Left lung (tissue), 10 donors: ENCODE measurements around the gene ZNF518A. TPM values are rescaled to one million over a fixed set of nuclear protein-coding genes. Genes with fewer than 3 reads are reported as not detected.

Experiments used
- ATAC-seq: fragments of 200-7000 bp; cut with Tn5 transposase; one replicate; pipeline ENCODE4 v1.9.1; 2020; ENCODE audit warnings: moderate library complexity
- DNase-seq, 4 donors: peaks; one replicate each; pipeline ENCODE4 v3.0.0-alpha.2; 2013 to 2020
- H3K27ac ChIP-seq, 2 donors: fragments of 200-600 bp; sonication (generic) in 1 of 2; one replicate each; pipeline versions ENCODE4 v1.5.0 to v1.8.0; 2020 to 2021
- H3K27me3 ChIP-seq, 2 donors: fragments of 200-600 bp; sonication (generic) in 1 of 2; one replicate each; pipeline versions ENCODE4 v1.5.0 to v1.8.0; 2020 to 2021
- H3K36me3 ChIP-seq, 2 donors: fragments of 200-600 bp; sonication (generic) in 1 of 2; one replicate each; pipeline versions ENCODE4 v1.5.0 to v1.8.0; 2020 to 2021
- H3K4me1 ChIP-seq, 2 donors: fragments of 200-600 bp; one replicate each; pipeline ENCODE4 v1.8.0; 2021
- H3K4me3 ChIP-seq, 2 donors: fragments of 200-600 bp; sonication (generic) in 1 of 2; one replicate each; pipeline versions ENCODE4 v1.5.0 to v1.8.0; 2020 to 2021; ENCODE audit warnings: mild to moderate bottlenecking in 1 of 2
- H3K9me3 ChIP-seq, 2 donors: fragments of 200-600 bp; sonication (generic) in 1 of 2; one replicate each; pipeline versions ENCODE4 v1.5.0 to v1.8.0; 2020 to 2021
- intact Hi-C, 2 donors: fragments of 100-400 bp; cut with DNase I; formaldehyde crosslinking; loops; one replicate each; pipeline versions ENCODE4 v1.11.2 to v1.14.2; 2022
- polyA plus RNA-seq, 6 donors: library from polyadenylated mRNA; unstranded; fragments of 120-200 nt; gene quantifications; one replicate each; pipeline ENCODE4 v1.2.1, GENCODE V29; 2013; ENCODE audit not compliant: insufficient read length in 6 of 6
- total RNA-seq, 2 donors: library from RNA; stranded (reverse); fragmentation: NEBNext Ultra II Directional; extraction: Animal tissue kit (Norgen Biotek cat#: 25700); gene quantifications; one replicate each; pipeline ENCODE4 v1.2.1, GENCODE V29; 2021
- TF ChIP-seq, protein P1 (sequence below), 2 donors: fragments of 200-600 bp; sonication (generic) in 1 of 2; IDR thresholded peaks; one replicate each; pipeline versions ENCODE4 v1.5.0 to v1.8.0; 2021; ENCODE audit warnings: antibody characterized with exemption in 2 of 2
- donor health status: DM: no; HTN: yes; CAD: no.
- donor health status: DM: no; HTN: no; CAD: no.

Gene ZNF518A
- total and polyA plus RNA-seq, 8 donors, result 19.5 to 55.1 (median 49.2) TPM

DNA sequence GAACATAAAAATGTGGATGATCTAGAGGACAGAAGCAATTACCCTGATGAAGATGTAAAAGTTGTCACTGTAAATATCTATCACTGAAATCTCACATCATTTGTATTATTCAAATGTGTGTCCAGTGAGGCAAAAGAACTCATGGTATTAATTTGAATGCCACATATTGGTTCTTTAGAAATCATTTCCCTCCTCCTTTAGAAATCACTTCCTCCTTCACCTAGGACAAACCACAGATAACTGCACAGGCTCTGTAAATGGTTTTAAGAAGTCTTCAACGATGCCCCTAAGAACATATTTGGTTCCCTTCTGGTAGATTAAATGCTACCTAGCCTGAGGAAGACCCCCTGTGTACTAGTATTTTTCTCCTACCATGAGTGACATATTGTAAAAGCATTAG, 33.1 kb upstream of the ZNF518A start:
- no peak for DNase-seq

DNA sequence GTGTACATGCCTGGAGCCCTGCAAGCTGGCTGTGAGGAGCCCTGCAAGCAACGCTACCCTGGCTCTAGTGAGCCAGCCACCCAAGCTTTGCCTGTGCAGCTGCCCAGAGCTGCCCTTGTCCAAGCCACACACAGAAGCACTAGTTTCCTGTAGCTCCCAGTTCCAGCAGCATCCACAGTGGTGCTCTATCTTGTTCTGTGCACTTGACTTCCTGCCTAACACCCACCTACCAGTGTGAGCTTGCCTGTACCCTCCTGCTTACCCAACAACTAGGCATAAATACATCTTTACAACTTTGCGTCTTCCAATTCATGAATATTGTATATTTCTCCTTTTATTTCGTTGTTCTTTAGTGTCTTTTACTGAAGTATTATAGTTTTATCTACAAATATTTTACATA, 32.2 kb upstream of the ZNF518A start:
- ATAC-seq, result no peak
- Histone ChIP-seq H3K27me3 (peaks cover 55 to 100% of the 10 kb centered on the region in 2 donors), H3K4me1 (no peaks in the 10 kb centered on the region), H3K36me3 (no peaks in the 10 kb centered on the region), H3K27ac (no peak overlapping the region), H3K9me3 (no peaks in the 10 kb centered on the region), H3K4me3 (no peak overlapping the region)
- DNase-seq, result no peak
- TF ChIP-seq, protein P1, sequence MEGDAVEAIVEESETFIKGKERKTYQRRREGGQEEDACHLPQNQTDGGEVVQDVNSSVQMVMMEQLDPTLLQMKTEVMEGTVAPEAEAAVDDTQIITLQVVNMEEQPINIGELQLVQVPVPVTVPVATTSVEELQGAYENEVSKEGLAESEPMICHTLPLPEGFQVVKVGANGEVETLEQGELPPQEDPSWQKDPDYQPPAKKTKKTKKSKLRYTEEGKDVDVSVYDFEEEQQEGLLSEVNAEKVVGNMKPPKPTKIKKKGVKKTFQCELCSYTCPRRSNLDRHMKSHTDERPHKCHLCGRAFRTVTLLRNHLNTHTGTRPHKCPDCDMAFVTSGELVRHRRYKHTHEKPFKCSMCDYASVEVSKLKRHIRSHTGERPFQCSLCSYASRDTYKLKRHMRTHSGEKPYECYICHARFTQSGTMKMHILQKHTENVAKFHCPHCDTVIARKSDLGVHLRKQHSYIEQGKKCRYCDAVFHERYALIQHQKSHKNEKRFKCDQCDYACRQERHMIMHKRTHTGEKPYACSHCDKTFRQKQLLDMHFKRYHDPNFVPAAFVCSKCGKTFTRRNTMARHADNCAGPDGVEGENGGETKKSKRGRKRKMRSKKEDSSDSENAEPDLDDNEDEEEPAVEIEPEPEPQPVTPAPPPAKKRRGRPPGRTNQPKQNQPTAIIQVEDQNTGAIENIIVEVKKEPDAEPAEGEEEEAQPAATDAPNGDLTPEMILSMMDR (IDR thresholded peaks at IDR 0.05), result no peak
- intact Hi-C loops, result no loop called here

More for the DNA sequence above, 33.1 kb upstream of the ZNF518A start:
- TF ChIP-seq, protein P1 (IDR thresholded peaks at IDR 0.05), result no peak
- no peak for ATAC-seq
- H3K36me3 ChIP-seq, result no peaks in the 10 kb centered on the region
- H3K27me3 ChIP-seq, result peaks cover 61 to 100% of the 10 kb centered on the region in 2 donors
- no peaks in the 10 kb centered on the region for H3K4me1 ChIP-seq
- H3K9me3 ChIP-seq, result no peaks in the 10 kb centered on the region
- H3K27ac ChIP-seq, result no peak overlapping the region
- H3K4me3 ChIP-seq, result no peak overlapping the region
- intact Hi-C loops, result no loop called here

DNA sequence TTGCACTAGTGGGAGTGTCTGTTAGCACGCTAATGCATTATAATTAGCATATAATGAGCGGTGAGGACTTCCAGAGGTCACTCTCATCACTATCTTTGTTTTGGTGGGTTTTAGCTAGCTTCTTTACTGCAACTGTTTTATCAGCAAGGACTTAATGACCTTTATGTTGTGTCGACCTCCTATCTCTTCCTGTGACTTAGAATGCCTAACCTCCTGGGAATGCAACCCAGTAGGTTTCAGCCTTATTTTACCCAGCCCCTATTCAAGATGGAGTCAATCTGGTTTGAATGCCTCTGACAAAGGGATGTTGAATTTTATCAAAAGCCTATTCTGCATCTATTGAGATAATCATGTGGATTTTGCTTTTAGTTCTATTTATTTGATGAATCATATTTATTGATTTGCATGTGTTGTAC, 22.5 kb upstream of the ZNF518A start:
- H3K36me3 ChIP-seq, result no peaks in the 10 kb centered on the region
- no peaks in the 10 kb centered on the region for H3K9me3 ChIP-seq
- TF ChIP-seq, protein P1 (IDR thresholded peaks at IDR 0.05), result no peak
- intact Hi-C loops, result no loop called here
- no peaks in the 10 kb centered on the region for H3K4me1 ChIP-seq
- peaks cover 50 to 87% of the 10 kb centered on the region in 2 donors for H3K27me3 ChIP-seq
- H3K4me3 ChIP-seq, result no peak overlapping the region
- ATAC-seq (no peak), DNase-seq (no peak)
- H3K27ac ChIP-seq, result no peak overlapping the region

- DNase-seq (no peak), ATAC-seq (no peak)
- Histone ChIP-seq H3K27ac (no peak overlapping the region), H3K27me3 (peaks cover 74 to 95% of the 10 kb centered on the region in 2 donors), H3K36me3 (no peaks in the 10 kb centered on the region), H3K4me1 (no peaks in the 10 kb centered on the region), H3K9me3 (no peaks in the 10 kb centered on the region), H3K4me3 (no peak overlapping the region)
- TF ChIP-seq, protein P1 (IDR thresholded peaks at IDR 0.05), result no peak
- intact Hi-C loops, result no loop called here
These were observed 17.6 kb upstream of the ZNF518A start for GRCh38 chr10:96112531-96112930.

GRCh38 chr10:96118604-96119450, 11.3 kb upstream of the ZNF518A start:
- H3K4me1 ChIP-seq, result no peaks in the 10 kb centered on the region
- H3K9me3 ChIP-seq, result no peaks in the 10 kb centered on the region
- no peak overlapping the region for H3K4me3 ChIP-seq
- no peak overlapping the region for H3K27ac ChIP-seq
- intact Hi-C loops, result no loop called here
- peak in 1 of 4 donors; percentile 37 for DNase-seq
- ATAC-seq, result no peak
- H3K27me3 ChIP-seq, result peaks cover 43 to 91% of the 10 kb centered on the region in 2 donors
- no peaks in the 10 kb centered on the region for H3K36me3 ChIP-seq
- TF ChIP-seq, protein P1 (IDR thresholded peaks at IDR 0.05), result no peak
